ENCODE measurements around the gene UQCRFS1. TPM values are rescaled to one million over a fixed set of nuclear protein-coding genes. Genes with fewer than 3 reads are reported as not detected.

Gene UQCRFS1
- total RNA-seq (2022; extraction: Qiagen RNA extraction): 111 to 120 TPM (median 116 TPM) in 5 replicates

DNA sequence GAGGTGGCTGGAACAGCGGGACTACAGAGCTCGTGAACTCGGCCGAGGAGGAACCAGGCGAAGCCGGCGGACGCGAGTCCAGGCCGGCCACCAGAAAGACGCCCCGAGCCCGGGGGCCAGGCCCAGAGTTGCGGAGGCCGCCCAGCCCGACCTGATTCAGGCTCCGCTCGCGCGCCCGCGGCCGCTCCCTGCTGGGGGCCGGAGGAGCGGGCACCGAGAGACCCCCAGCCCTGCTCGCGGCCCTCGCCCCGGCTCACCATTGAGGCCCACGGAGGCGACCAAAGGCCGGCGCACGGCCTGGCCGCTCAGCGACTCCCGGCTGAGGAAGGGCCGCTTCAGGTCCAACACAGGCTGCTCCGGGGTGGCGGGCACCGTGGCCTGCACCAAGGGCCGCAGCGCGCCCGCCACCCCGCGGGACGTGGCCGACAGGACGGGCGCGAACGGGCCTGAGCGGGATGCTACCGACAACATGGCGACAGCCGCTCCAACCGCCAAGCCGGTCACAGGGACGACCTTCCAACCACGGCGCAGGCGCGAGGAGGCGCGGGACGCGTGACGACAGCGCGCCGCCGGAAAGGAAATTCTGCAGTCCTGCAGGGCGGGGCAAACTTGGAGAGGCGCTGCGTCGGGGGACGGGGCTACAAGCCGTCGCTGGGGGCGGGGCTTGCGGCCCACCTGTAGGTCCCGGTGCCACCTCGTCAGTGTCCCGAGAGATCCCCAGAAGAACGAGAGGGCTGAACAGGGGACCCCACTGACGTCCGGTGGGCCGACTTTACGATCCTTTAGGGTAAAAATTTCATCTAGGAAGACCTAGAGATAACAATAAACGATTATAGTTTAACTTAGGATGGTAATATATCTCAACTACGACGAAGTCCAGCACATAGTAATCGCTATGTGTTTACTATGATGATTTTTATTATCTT lies at the start of gene UQCRFS1:
TSS of gene UQCRFS1 (minus strand) at position 504 of the 926 bp plus-strand sequence. CDS start at position 471, 33 bp downstream.

All from A549 treated with dexamethasone at 1 μM for 4 hours (cell line).